GM12878 (cell line): Measurements from ENCODE around the gene UNKL. TPM values are rescaled to one million over a fixed set of nuclear protein-coding genes. Genes with fewer than 3 reads are reported as not detected.

Experiments used
- ATAC-seq: fragments of 200-7000 bp; cut with Tn5 transposase; 3 replicates; pipeline ENCODE4 v1.9.1; 2020; ENCODE audit warnings: mild to moderate bottlenecking, moderate library complexity
- BruUV-seq: library from RNA; stranded (reverse); fragments of 400-500 nt; replicated peaks from 2 replicates; lab custom pipeline; 2021; lab: Mats Ljungman, UMichigan
- CTCF ChIA-PET: fragments of 300-600 bp; sonication (Branson Sonifier 250); formaldehyde crosslinking; extraction: SDS; loops from one replicate; lab custom pipeline; 2021; ENCODE audit warnings: inconsistent platforms; lab: Yijun Ruan, JAX
- POLR2A ChIA-PET: fragments of 350-600 bp; formaldehyde crosslinking; extraction: SDS; loops from one replicate; lab custom pipeline; 2021; ENCODE audit warnings: inconsistent platforms; lab: Charles Lee
- RAD21 ChIA-PET: fragments of 300-600 bp; sonication (Branson Sonifier 250); formaldehyde crosslinking; loops from one replicate; lab custom pipeline; 2023; ENCODE audit warnings: antibody characterized with exemption; ENCODE audit not compliant: unreplicated experiment; lab: Charles Lee
- SMC1A ChIA-PET: fragments of 300-600 bp; sonication (Branson Sonifier 250); formaldehyde crosslinking; loops from one replicate; lab custom pipeline; 2023; ENCODE audit not compliant: unreplicated experiment, uncharacterized antibody; lab: Charles Lee
- DNase-seq: peaks from one replicate; pipeline ENCODE4 v3.0.0-alpha.2; 2011; ENCODE audit warnings: low read depth, low spot score
- FAIRE-seq: peaks from 3 replicates; lab custom pipeline; 2011; peaks lifted over from hg19 to GRCh38; lab: Jason Lieb, UNC
- H2AFZ ChIP-seq: 2 replicates; pipeline ENCODE4 v1.6.0; 2011; ENCODE audit warnings: low read depth, low read length, control low read depth; ENCODE audit not compliant: control insufficient read depth
- H3K27ac ChIP-seq: 2 replicates; pipeline ENCODE4 v1.5.1; 2011; ENCODE audit warnings: control low read depth; ENCODE audit not compliant: control insufficient read depth, insufficient read depth
- H3K27me3 ChIP-seq, 2 experiments: replicated peaks in 1 of 2; 2 replicates each; pipeline versions ENCODE4 v1.6.0 to v1.6.1; 2011; ENCODE audit warnings: low read length in 1 of 2; ENCODE audit not compliant: control insufficient read depth in 2 of 2, insufficient read depth in 2 of 2
- H3K36me3 ChIP-seq, 2 experiments: 2 replicates each; pipeline ENCODE4 v1.5.1; 2011; ENCODE audit warnings: low read length in 1 of 2; ENCODE audit not compliant: control insufficient read depth in 2 of 2, insufficient read depth in 2 of 2
- H3K4me1 ChIP-seq: 2 replicates; pipeline ENCODE4 v1.6.1; 2011; ENCODE audit warnings: mild to moderate bottlenecking, low read length, moderate library complexity, mixed read lengths; ENCODE audit not compliant: control insufficient read depth, insufficient read depth
- H3K4me2 ChIP-seq: 2 replicates; pipeline ENCODE4 v1.6.0; 2011; ENCODE audit warnings: control low read depth; ENCODE audit not compliant: control insufficient read depth, insufficient read depth
- H3K4me3 ChIP-seq: fragments of 200-600 bp; sonication (generic); 2 replicates; pipeline ENCODE4 v1.5.1; 2016
- H3K79me2 ChIP-seq: 2 replicates; pipeline ENCODE4 v1.6.0; 2011; ENCODE audit warnings: low read length; ENCODE audit not compliant: control insufficient read depth, insufficient read depth
- H3K9ac ChIP-seq: 2 replicates; pipeline ENCODE4 v1.8.0; 2011; ENCODE audit warnings: low read length, control low read depth, mixed read lengths; ENCODE audit not compliant: control insufficient read depth, insufficient read depth
- H3K9me3 ChIP-seq: replicated peaks from 3 replicates; pipeline ENCODE4 v1.5.1; 2011; ENCODE audit warnings: mild to moderate bottlenecking, low read length; ENCODE audit not compliant: control insufficient read depth, insufficient read depth
- H4K20me1 ChIP-seq: 2 replicates; pipeline ENCODE4 v1.6.0; 2011; ENCODE audit not compliant: control insufficient read depth, insufficient read depth
- CHD2 ChIP-seq: IDR thresholded peaks from 2 replicates; pipeline ENCODE4 v1.6.1; 2011; ENCODE audit warnings: low read depth, low read length, improper control_type of control experiment, borderline replicate concordance
- DPF2 ChIP-seq: fragments of 450-650 bp; IDR thresholded peaks from 2 replicates; pipeline ENCODE4 v1.6.1; 2017; ENCODE audit warnings: mild to moderate bottlenecking
- EED ChIP-seq: sonication (generic); IDR thresholded peaks from 2 replicates; pipeline ENCODE4 v1.6.1; 2016; ENCODE audit warnings: antibody characterized with exemption, low read depth
- FOS ChIP-seq: IDR thresholded peaks from 3 replicates; pipeline ENCODE4 v1.6.1; 2011; ENCODE audit warnings: borderline replicate concordance; ENCODE audit not compliant: insufficient read length; ENCODE audit errors: extremely low read depth
- FOXM1 ChIP-seq: IDR thresholded peaks from 2 replicates; pipeline ENCODE4 v1.6.1; 2012; ENCODE audit warnings: low read depth, mild to moderate bottlenecking, inconsistent platforms, low read length, moderate library complexity
- GATAD2B ChIP-seq: fragments of 450-650 bp; conservative IDR thresholded peaks from 2 replicates; pipeline ENCODE4 v1.6.1; 2017; ENCODE audit warnings: low read depth, mild to moderate bottlenecking, moderate library complexity
- HDGF ChIP-seq: fragments of 450-650 bp; IDR thresholded peaks from 2 replicates; pipeline ENCODE4 v1.6.1; 2016; ENCODE audit warnings: antibody characterized with exemption
- JUND ChIP-seq: IDR thresholded peaks from 2 replicates; pipeline ENCODE4 v1.6.1; 2012; ENCODE audit warnings: low read depth, mild to moderate bottlenecking, low read length, improper control_type of control experiment, moderate library complexity
- LARP7 ChIP-seq: fragments of 450-650 bp; IDR thresholded peaks from 2 replicates; pipeline ENCODE4 v1.6.1; 2017; ENCODE audit warnings: mild to moderate bottlenecking
- MEF2B ChIP-seq: fragments of 450-650 bp; IDR thresholded peaks from 2 replicates; pipeline ENCODE4 v1.6.1; 2018; ENCODE audit warnings: mild to moderate bottlenecking, moderate library complexity; ENCODE audit not compliant: partially characterized antibody, poor library complexity, severe bottlenecking
- MTA2 ChIP-seq: fragments of 450-650 bp; IDR thresholded peaks from 2 replicates; pipeline ENCODE4 v1.6.1; 2016; ENCODE audit warnings: low read depth, mild to moderate bottlenecking, moderate library complexity
- MYC ChIP-seq: IDR thresholded peaks from 2 replicates; pipeline ENCODE4 v1.6.1; 2011; ENCODE audit warnings: mild to moderate bottlenecking, low read length, moderate library complexity, inconsistent platforms; ENCODE audit not compliant: insufficient read depth, insufficient replicate concordance, insufficient read length, severe bottlenecking
- NKRF ChIP-seq: fragments of 450-650 bp; conservative IDR thresholded peaks from 2 replicates; pipeline ENCODE4 v1.6.1; 2017; ENCODE audit warnings: mild to moderate bottlenecking, moderate library complexity
- POLR2A ChIP-seq: IDR thresholded peaks from 2 replicates; pipeline ENCODE4 v1.6.1; 2011; ENCODE audit warnings: low read depth, mild to moderate bottlenecking, low read length
- PRDM15 ChIP-seq: fragments of 450-650 bp; formaldehyde crosslinking; IDR thresholded peaks from 2 replicates; pipeline ENCODE4 v1.4.0; 2020; ENCODE audit warnings: mild to moderate bottlenecking, moderate library complexity
- RUNX3 ChIP-seq: IDR thresholded peaks from 2 replicates; pipeline ENCODE4 v1.6.1; 2012; ENCODE audit warnings: low read length, inconsistent platforms
- SP1 ChIP-seq: IDR thresholded peaks from one replicate; pipeline ENCODE4 v1.6.1; 2011; ENCODE audit warnings: low read depth, low read length
- YBX1 ChIP-seq: fragments of 450-650 bp; IDR thresholded peaks from 2 replicates; pipeline ENCODE4 v1.6.1; 2016; ENCODE audit warnings: antibody characterized with exemption
- YY1 ChIP-seq: IDR thresholded peaks from 2 replicates; pipeline ENCODE4 v1.6.1; 2011; ENCODE audit warnings: low read depth, mild to moderate bottlenecking, low read length
- WGBS: methylation state at CpG from one replicate; pipeline ENCODE4 v1.1.6; 2016; ENCODE audit warnings: low lambda C conversion rate; ENCODE audit not compliant: insufficient replicate concordance, insufficient coverage; ENCODE audit errors: missing lambda C conversion rate; 5-methylcytosine and 5-hydroxymethylcytosine counted together
- in situ Hi-C: fragments of 300-500 bp; cut with MboI; formaldehyde crosslinking; loops from 9 replicates; pipeline ENCODE4 v1.14.3; 2018; ENCODE audit warnings: mixed read lengths
- intact Hi-C: fragments of 100-400 bp; cut with micrococcal nuclease; formaldehyde crosslinking; loops from one replicate; pipeline ENCODE4 v1.14.2; 2022; ENCODE audit not compliant: unreplicated experiment
- polyA plus RNA-seq, 11 experiments: library from polyadenylated mRNA; depleted of rRNA in 4 of 11; unstranded in 6 of 11; stranded (reverse) in 5 of 11; fragments of >200 nt; fragmentation: Nextera tagmentation in 4 of 11; fragmentation: Illumina TruSeq in 1 of 11; extraction: Ambion mirVana in 4 of 11; extraction: Trizol in 1 of 11; gene quantifications; 1 replicate in 1 of 11; 2 replicates in 10 of 11; pipeline versions ENCODE4 v1.2.1 to v1.2.3, GENCODE V29; 2011 to 2016; ENCODE audit warnings: inconsistent platforms in 2 of 11, missing spikeins in 2 of 11, low read depth in 1 of 11
- total RNA-seq, 4 experiments: library from RNA; depleted of rRNA in 3 of 4; stranded (reverse); fragments of >200 nt in 3 of 4; fragmentation: Illumina TruSeq in 1 of 4; extraction: Trizol in 1 of 4; gene quantifications; 2 replicates each; pipeline versions ENCODE4 v1.2.1 to v1.2.3, GENCODE V29; 2013 to 2021

Gene UNKL
- total and polyA plus RNA-seq, 10 of the 15 experiments (the other 5 are each of a cell fraction or from before 2014, with no cell fraction given) = 0.40 to 21.6 (median 9.1) TPM

GRCh38 chr16:1342526-1343427 lies 71.7 kb downstream of the UNKL start:
- ChIA-PET CTCF (interaction anchor here (0.6 to 1.5 kb wide), 5 partner anchors 21 to 369 kb away, joined by 3 to 7 read pairs (median 3); no protein-coding TSS in a partner anchor), POLR2A (interaction anchor here (1.0 to 1.5 kb wide), 2 partner anchors 12 to 66 kb away, joined by 3 read pairs; no protein-coding TSS in a partner anchor), RAD21 (interaction anchor here (0.6 to 1.4 kb wide), 4 partner anchors 9 to 302 kb away, joined by 3 to 4 read pairs (median 3); partner anchors contain the start of genes GNPTG and TSR3), SMC1A (interaction anchor here (0.7 kb wide), 1 partner anchor 38 kb away, joined by 3 read pairs; no protein-coding TSS in a partner anchor)
- in situ Hi-C loops (no loop called here), intact Hi-C loops (no loop called here)
- BruUV-seq = no TSS peak
- H3K36me3 ChIP-seq = no peaks in the 10 kb centered on the region
- peak overlapping the region; percentile 53; the same call in 1 of the 2 replicates for H3K4me3 ChIP-seq
- no peak overlapping the region for H3K9ac ChIP-seq
- no peaks in the 10 kb centered on the region for H4K20me1 ChIP-seq
- H3K27ac ChIP-seq = no peak overlapping the region
- peak; percentile 96 for FAIRE-seq
- peak; percentile 91 for DNase-seq
- WGBS = 2% methylated on average over 41 of the region's 49 CpGs
- ATAC-seq = peak; percentile 98
- H3K9me3 ChIP-seq = no peaks in the 10 kb centered on the region
- H2AFZ ChIP-seq = peak overlapping the region; percentile 84
- H3K79me2 ChIP-seq = no peaks in the 10 kb centered on the region
- no peaks in the 10 kb centered on the region for H3K27me3 ChIP-seq
- peaks cover 11% of the 10 kb centered on the region for H3K4me1 ChIP-seq
- peak overlapping the region; percentile 78 for H3K4me2 ChIP-seq
- TF ChIP-seq GATAD2B (peak; percentile 76; the same call in 1 of the 2 replicates), FOS (peak; percentile 24), MYC (no peak), SP1 (peak; percentile 94), POLR2A (peak; percentile 48; the same call in 1 of the 2 replicates), EED (peak; percentile 40; the same call in 1 of the 2 replicates), FOXM1 (no peak), PRDM15 (CRISPR knock-in tag) (no peak), DPF2 (peak; percentile 71), CHD2 (peak; percentile 57; the same call in 1 of the 2 replicates), HDGF (peak; percentile 100), YY1 (peak; percentile 15; the same call in 1 of the 2 replicates), MEF2B (peak; percentile 32), LARP7 (no peak), NKRF (peak; percentile 54), JUND (no peak), RUNX3 (peak; percentile 47), MTA2 (0 out of 2 replicates have a peak, but pooled peaks have one; percentile 15), YBX1 (no peak)
